Activated CD4-positive, alpha-beta T cell treated with anti-CD3 and anti-CD28 coated beads, Interleukin-2, amount 50 U/mL, for 1 hour (primary cell): ENCODE results near the gene ARID5A.
"Not testable (repeated sequence)": the region's sequence is repeated elsewhere in the genome, so short reads cannot be mapped to it uniquely, and the experiment has no call there.

ENCODE experiments used
- DNase-seq: peaks from one replicate; pipeline ENCODE4 v3.0.0-alpha.2; 2020

The ARID5A gene

DNA sequence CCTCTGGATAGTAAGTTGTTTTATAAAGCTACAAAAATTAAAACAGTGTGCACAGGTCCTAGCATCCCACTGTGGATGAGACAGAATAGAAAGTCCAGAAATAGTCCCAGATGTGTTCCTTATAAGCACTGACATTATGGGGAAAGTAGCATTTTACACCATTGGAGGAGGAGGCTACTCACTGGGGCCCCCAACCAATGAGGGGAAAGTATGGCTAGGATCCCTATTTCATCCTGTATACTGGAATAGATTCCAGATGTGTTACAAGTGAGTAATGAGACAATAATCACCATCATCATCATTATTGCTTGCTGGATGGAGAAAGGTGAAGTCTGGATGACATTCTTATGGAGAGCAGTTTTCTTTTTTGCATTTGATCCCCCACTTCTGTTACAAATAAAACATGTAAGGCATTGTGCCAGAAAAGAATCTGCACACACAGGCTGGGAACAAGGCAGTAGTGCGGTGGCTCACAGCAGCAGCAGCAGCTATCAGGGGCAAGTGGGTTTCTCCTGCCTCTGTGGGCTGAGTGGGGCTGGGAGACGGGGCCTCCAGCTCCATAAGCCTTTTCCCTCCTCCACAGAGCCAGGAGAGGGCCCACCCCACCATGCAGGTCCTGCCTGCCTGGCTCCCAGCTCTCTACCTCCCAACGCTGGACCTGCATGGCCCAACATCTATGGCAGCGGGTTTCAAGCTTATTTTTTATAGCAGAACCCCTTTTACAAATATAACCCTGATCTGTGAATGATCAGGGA lies 5.0 kb downstream of the ARID5A start:
- DNase-seq: no peak

DNA sequence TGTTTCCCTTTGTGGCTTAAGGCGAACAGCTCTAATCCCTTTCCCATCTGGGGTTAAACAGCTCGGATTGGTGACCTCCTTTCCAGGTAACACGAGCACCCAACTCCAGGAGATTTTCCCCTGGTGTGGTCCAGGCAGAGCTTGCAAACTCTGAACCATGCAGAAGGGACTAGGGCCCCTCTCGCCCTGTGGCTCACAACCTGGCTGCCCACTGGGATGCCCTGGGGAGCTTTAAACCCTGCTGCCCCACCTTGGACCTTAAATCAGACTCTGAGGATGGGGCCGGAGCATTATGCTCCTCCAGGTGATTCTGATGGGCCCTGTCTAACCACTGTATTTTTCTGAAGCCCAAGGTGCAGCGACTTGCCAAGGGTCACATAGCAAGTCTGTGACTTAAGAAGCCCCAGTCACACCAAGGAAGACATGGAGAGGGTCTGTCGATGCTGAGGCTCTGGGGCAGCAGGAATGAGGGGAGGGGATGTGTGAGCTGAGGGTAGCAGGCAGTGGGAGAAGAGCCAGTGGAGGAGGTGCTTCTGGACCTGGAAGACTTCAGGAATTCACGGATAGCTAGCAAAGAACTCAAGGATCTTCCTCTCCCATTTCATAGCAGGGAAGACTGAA lies 5.9 kb downstream of the ARID5A start:
- DNase-seq: no peak

GRCh38 chr2:96546321-96546720 lies 9.8 kb downstream of the ARID5A start:
- no peak for DNase-seq

GRCh38 chr2:96546797-96547196 lies 10.2 kb downstream of the ARID5A start:
- DNase-seq: no peak

DNA sequence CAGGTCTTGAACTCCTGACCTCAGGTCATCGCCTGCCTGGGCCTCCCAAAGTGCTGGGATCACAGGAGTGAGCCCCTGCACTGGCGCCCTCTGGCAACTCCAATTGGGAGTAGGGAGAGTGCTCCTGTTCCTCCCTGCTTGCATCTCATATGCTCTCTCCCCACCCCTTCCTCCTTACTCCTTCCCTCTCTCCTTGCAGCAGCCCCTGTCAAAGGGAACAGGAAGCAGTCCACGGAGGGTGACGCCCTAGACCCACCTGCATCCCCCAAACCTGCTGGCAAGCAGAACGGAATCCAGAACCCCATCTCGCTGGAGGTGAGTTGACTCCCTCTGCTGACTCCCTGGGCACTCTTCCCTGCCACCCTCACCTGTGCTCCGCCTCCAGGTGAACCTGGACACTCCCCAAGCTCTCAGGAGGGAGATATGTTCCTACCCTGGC lies 10.7 kb downstream of the ARID5A start:
- DNase-seq: no peak

DNA sequence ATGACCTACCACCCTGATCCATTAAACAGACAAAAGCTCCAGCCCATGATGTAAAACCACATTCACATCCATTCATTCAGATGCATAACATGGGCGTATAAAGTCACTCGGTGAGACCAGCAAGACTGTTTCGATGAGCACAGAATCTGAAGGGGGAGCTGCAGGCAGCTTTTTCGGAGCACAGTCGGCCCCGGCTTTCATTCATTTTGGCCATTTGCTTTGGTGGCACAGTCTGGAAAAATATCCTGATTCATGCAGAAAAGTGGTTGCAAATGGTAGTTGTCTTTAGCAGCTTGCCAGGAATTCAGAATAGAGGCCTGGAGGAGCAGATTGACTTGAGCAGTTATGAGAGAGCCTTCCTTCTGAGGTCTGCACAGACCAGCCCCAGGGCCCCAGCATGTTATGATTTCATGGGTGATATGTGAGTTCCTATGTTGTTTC lies 11.2 kb downstream of the ARID5A start:
- no peak for DNase-seq

- no peak for DNase-seq
Measured at GRCh38 chr2:96548558-96549465, 12.3 kb downstream of the ARID5A start.

DNA sequence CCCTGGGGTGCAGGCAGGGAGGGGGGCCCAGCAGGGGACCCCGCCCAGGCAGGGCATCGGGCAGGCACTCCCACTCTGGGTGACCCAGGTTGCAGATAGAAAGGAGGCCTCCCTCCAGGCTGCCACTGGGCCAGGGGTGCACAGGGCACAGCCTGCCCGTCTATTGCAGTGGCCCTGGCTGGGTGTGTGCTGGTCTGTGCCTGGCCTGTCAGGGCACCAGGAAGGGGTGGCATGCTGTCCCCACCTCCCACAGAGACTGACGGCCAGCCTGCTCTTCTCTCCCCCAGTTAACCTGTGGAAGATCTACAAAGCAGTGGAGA lies 12.9 kb downstream of the ARID5A start:
- DNase-seq: no peak

DNA sequence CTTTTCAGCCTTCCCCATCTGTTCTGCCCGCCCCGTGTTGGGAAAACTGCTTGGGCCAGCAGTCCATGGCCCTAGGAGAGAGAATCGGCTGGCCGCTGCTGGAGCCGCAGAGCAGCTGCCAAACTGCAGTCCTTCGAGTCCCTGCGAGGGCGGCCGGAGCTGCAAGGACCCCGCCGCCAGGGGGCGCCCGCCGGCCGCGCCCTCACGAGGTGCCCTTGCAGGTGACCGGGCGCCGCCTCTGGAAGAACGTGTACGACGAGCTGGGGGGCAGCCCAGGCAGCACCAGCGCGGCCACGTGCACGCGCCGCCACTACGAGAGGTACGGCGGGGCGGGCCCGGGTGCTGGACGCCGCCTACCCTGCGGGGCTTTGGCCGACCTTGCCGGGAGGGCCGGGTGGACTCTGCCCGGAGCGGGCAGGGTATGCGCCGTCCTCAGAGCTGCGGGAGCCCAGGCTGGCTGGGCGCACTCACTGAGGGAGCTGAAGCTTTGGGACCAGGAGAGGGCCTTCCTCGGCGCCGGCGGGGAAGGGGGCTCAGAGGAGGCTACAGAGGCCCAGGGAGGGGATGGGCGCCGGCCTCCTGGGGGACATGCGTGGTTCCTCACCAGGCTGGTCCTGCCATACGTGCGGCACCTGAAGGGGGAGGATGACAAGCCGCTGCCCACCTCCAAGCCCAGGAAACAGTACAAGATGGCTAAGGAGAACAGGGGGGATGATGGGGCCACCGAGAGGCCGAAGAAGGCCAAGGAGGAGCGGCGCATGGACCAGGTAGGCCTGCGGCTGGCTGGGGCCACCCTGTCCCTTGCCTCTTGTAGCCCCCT lies 13.6 kb downstream of the ARID5A start:
- DNase-seq: no peak

DNA sequence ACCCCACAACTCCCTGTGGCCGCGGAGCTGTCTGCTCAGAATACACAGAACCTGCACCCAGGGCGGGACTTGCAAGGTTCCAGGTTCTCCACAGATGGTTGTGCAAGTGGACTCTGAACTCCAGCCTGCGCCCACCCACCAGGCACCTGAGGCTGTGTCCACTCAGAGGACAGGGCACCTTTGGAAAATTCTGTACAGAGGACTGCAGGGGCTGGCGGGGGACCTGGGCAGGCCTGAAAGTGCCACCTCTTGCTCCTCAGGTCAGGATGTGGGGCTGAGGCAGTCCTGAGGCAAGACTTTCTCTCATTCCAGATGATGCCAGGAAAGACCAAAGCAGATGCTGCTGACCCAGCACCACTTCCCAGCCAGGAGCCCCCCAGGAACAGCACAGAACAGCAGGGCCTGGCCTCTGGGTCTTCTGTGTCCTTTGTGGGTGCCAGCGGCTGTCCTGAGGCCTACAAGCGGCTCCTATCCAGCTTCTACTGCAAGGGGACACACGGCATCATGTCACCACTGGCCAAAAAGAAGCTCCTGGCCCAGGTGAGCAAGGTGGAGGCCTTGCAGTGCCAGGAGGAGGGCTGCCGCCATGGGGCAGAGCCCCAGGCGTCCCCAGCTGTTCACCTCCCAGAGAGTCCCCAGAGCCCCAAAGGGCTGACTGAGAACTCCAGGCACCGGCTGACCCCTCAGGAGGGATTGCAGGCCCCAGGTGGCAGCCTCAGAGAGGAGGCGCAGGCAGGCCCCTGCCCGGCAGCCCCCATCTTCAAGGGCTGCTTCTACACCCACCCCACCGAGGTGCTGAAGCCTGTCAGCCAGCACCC lies 14.4 kb downstream of the ARID5A start:
- DNase-seq: no peak

- DNase-seq: no peak
Measured at GRCh38 chr2:96551605-96552314, 15.2 kb downstream of the ARID5A start.

- no peak for DNase-seq
Measured at GRCh38 chr2:96552315-96553175, 16.0 kb downstream of the ARID5A start.

GRCh38 chr2:96553176-96553956 lies 16.8 kb downstream of the ARID5A start:
- no peak for DNase-seq

DNA sequence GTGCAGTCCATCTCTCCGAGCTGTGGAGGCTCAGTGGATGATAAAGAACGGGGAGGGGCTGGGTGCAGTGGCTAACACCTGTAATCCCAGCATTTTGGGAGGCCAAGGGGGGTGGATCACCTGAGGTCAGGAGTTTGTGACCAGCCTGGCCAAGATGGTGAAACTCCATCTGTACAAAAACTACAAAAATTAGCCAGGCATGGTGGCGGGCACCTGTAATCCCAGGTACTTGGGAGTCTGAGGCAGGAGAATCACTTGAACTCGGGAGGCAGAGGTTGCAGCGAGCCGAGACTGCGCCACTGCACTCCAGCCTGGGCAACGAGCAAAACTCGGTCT lies 17.4 kb downstream of the ARID5A start:
- DNase-seq: not testable (repeated sequence)

- DNase-seq: peak; percentile 71
Measured at GRCh38 chr2:96554293-96555145, 18.0 kb downstream of the ARID5A start.

- DNase-seq: no peak
Measured at GRCh38 chr2:96555146-96555610, 18.6 kb downstream of the ARID5A start.

GRCh38 chr2:96556441-96557330 lies 20.1 kb downstream of the ARID5A start:
- peak; percentile 24 for DNase-seq
